T-helper 2 cell treated with Interferon-gamma antibody and Interleukin-4, amounts not matched to agents 100 ng/mL and 5 ng/mL, for 36 hours (primary cell): ENCODE data around the gene CTDNEP1. TPM values are rescaled to one million over a fixed set of nuclear protein-coding genes. Genes with fewer than 3 reads are reported as not detected.

Experiments
- intact Hi-C: fragments of 100-400 bp; cut with micrococcal nuclease; formaldehyde crosslinking; loops from one replicate; pipeline ENCODE4 v1.15.1; 2023
- total RNA-seq: library from RNA; stranded (reverse); gene quantifications from 2 replicates; pipeline ENCODE4 v1.2.3, GENCODE V29; 2022

CTDNEP1 gene
- total RNA-seq, 1 donor from 2014 or later: 170 TPM

- intact Hi-C loops: no loop called here
These were observed 34.2 kb downstream of the CTDNEP1 start for GRCh38 chr17:7217113-7217987.

GRCh38 chr17:7216242-7217112 lies 35.1 kb downstream of the CTDNEP1 start:
- intact Hi-C loops: no loop called here

- intact Hi-C loops: no loop called here
These were observed 35.8 kb downstream of the CTDNEP1 start for GRCh38 chr17:7215652-7216180.

- intact Hi-C loops: no loop called here
These were observed 36.3 kb downstream of the CTDNEP1 start for GRCh38 chr17:7215136-7215638.

DNA sequence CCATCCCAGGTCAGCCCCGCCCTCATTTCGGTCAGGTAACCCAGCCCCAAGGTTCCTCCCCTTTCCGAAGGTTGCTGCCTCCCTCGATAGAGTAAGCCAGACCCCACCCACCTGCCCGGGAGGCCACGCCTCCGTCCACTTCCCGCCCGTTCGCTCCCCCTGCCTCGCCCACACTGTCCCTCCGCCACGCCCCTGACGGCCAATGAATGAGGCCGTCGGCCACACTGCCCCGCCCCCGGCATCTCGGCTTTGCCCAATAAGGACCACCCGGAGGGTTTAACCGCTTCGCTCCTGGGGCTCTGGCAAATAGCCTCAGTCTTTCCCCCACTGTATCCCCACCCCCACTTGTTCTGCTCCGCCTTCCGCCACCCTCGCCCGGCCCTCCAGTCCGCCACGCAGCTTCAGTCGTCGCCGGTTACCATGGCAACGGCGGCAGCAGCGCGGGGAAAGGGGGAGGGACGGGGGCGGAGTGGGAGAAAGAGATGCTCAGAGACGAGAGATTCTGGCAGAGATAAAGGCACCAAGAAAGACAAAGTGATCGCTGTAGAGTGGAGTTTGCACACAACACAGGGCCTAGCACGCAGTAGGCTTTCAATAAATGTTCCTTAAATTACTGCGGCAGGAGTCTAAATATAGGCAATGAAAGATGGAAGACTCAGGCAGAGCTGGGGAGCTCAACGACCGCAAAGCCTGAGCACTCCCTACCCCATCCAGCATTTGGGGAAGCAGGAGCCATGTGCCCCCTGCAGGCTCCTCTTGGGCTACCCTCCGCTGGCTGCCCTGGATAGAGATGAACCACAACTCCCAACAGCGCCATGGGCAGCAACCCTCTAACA lies 37.0 kb downstream of the CTDNEP1 start:
- intact Hi-C loops: loop anchor here (1.0 to 5.0 kb wide), 6 partner anchors 9 to 177 kb away; partner anchors contain the start of genes DVL2, EIF5A, ELP5 and PHF23

- intact Hi-C loops: loop anchor here (1.0 to 5.0 kb wide), 6 partner anchors 9 to 177 kb away; partner anchors contain the start of genes DVL2, EIF5A, ELP5 and PHF23
These were observed 37.6 kb downstream of the CTDNEP1 start for GRCh38 chr17:7213895-7214299.

DNA sequence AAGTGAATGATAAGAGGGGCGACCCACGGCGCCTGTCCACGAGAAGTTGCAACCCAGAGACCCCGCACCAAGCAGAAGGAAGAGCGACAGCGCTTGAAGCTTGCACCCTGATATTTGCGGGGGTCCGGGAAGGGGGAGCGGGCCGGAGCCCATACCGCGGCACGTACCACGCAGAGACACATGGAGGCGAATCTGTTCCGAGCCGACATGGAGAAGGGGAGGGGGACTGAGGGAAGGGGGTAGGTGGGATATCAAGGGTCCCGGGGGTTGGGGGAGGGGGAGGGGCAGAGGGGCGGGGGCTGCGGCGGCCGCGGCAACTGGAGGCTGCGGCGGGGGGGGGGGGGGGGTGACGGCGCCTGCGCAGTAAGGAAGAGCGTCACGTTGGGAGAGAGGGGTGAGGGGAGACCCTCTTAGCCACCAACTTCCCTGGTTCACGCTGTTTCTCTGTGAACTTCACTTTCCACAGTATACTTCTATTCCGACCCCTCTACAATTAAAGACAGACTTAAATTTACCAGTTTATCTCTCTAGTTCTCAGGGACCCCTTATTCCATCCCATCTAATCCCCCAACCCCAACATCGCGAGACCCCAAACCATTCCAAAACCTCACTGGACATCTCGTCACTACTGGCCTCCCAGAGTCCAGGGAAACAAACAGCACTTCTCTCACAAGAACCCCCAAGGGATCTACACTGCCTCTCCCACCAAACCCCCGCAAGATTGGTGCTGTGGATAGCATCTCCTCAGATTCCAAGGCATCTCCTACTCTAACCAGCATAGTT lies 39.9 kb downstream of the CTDNEP1 start:
- intact Hi-C loops: loop anchor here (5.0 kb wide), 1 partner anchor 174 kb away; the partner anchor contains the start of gene SLC16A13

GRCh38 chr17:7208754-7209460 lies 42.6 kb downstream of the CTDNEP1 start:
- intact Hi-C loops: no loop called here

GRCh38 chr17:7208027-7208571 lies 43.4 kb downstream of the CTDNEP1 start:
- intact Hi-C loops: no loop called here

DNA sequence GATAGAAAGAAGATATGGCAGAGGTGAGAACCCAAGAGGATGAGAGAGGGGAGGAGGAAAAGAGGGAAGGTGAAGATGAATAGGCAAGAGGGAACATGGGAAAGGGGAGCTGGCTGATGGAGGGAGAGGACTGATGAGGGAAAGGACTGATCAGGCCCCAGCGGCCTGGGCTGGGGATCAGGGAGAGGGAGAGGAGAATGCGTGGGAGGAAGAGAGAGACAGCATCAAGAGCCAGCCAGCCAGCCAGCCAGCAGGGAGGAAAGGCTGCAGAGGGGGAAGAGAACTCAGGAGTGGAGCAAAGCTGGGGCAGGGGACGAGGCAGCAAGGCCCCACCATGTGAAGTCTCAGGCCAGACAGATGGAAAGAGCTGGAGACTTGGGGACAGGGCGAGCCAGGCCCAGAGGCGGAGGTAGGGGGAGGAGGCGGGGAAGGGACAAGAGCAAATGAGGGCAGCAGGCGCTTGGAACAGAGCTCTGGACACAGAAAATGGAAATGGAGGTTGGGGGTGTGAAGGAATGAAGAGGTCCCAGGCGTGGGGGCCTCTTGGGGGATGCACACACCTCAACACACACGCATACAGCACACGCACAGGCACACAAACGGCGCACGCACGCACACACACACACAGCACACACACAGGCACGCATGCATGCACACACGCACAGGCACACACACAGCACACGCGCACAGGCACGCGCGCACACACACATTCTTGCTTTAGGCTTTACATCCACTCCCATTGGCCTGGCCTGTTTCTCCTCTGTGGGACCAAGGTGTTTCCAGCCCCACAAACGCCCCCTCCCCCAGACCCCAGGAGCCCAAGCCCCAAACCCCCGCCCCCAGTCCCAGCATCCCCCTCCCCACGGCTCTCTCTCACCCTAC lies 44.2 kb downstream of the CTDNEP1 start:
- intact Hi-C loops: no loop called here

- intact Hi-C loops: loop anchor here (1.0 kb wide), 2 partner anchors 9 to 47 kb away; partner anchors contain the start of gene ELP5
These were observed 46.0 kb downstream of the CTDNEP1 start for GRCh38 chr17:7205561-7205960.

DNA sequence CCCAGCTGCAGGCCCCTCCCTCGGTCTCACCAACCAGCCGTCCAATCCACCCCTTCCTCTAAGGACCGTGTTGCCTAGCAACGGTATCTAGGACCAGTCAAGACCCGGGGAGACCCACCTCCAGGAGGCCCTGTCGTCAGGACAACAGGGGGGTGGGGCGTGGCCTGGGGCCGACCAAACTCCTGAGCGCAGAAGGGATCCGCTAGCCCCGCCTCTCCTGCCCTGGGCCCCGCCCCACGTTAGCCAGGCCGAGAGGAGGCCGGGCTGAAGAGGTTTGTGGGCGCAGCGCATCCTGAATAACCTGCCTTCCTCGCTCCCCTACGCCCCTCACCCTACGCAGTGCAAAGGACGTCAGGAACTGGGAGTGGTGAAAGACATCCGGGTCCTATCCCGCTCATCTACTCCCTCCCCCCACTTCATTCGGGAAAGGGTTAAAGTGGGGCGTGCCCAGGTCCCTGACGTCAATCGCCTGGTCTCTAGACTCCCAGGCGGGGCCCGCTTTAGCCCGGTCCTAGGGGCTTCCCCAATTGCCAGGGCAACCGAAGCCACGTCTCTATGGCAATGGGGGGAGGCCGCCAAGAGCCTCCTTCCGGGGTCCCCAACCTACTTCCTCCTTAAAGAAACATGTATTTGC lies 46.6 kb downstream of the CTDNEP1 start:
- intact Hi-C loops: loop anchor here (1.0 kb wide), 2 partner anchors 9 to 47 kb away; partner anchors contain the start of gene ELP5

- intact Hi-C loops: no loop called here
These were observed 47.2 kb downstream of the CTDNEP1 start for GRCh38 chr17:7204336-7204735.

- intact Hi-C loops: no loop called here
These were observed 48.1 kb downstream of the CTDNEP1 start for GRCh38 chr17:7203391-7203790.

- intact Hi-C loops: no loop called here
These were observed 54.7 kb downstream of the CTDNEP1 start for GRCh38 chr17:7196651-7197401.

DNA sequence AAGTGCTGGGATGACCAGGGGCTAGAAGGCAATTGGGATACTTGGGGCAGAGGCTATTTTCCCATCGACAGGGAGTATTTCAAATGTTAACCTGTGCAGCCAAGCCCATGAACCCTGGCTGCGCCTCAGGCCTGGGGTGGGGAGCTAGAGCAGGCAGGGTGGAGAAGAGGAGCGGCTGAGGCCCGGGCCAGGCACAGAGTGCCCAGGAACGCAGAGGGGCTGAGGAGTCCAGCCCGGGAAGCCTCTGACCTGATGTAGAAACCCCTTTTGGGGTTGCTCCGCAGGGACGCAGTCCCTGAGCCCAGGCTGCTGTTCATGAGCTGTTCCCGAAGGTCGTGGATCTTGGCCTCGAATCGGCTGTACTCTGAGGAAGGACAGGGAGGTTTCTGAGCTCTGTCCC lies 55.6 kb downstream of the CTDNEP1 start:
- intact Hi-C loops: no loop called here
